Right atrium auricular region (tissue), 2 donors: Measurements from ENCODE around the gene LPGAT1. TPM values are rescaled to one million over a fixed set of nuclear protein-coding genes. Genes with fewer than 3 reads are reported as not detected.

Source experiments
- DNase-seq: peaks from one replicate; pipeline ENCODE4 v3.0.0-alpha.2; 2019; ENCODE audit warnings: low spot score
- H3K27ac ChIP-seq, 2 donors: fragments of 200-600 bp; sonication (generic); 1 replicate in 1 of 2; 2 replicates in 1 of 2; pipeline ENCODE4 v1.5.1; 2016 to 2019
- H3K27me3 ChIP-seq, 2 donors: fragments of 200-600 bp; sonication (generic); one replicate each; pipeline versions ENCODE4 v1.5.1 to v1.6.0; 2017 to 2019
- H3K36me3 ChIP-seq: fragments of 200-600 bp; sonication (generic); one replicate; pipeline ENCODE4 v1.5.1; 2016
- H3K4me1 ChIP-seq, 2 donors: fragments of 200-600 bp; sonication (generic); one replicate each; pipeline versions ENCODE4 v1.5.1 to v1.6.0; 2017 to 2019
- H3K4me3 ChIP-seq, 2 donors: fragments of 200-600 bp; sonication (generic); 1 replicate in 1 of 2; 2 replicates in 1 of 2; pipeline ENCODE4 v1.5.1; 2017 to 2019; ENCODE audit warnings: mild to moderate bottlenecking in 1 of 2, moderate library complexity in 1 of 2
- H3K9me3 ChIP-seq, 2 donors: fragments of 200-600 bp; sonication (generic); one replicate each; pipeline ENCODE4 v1.5.1; 2019
- CTCF ChIP-seq, 2 donors: fragments of 200-600 bp; sonication (generic); IDR thresholded peaks; one replicate each; pipeline ENCODE4 v1.5.1; 2019; ENCODE audit warnings: antibody characterized with exemption in 2 of 2
- total RNA-seq, 2 donors: library from RNA; depleted of rRNA; stranded (reverse); fragments of >200 nt; gene quantifications; one replicate each; pipeline ENCODE4 v1.1.0, GENCODE V29; 2016

Gene LPGAT1
- total RNA-seq, 2 donors from 2014 or later: 27.0 to 36.2 TPM

- DNase-seq: no peak
- TF ChIP-seq CTCF (IDR thresholded peaks at IDR 0.05): no peak
- H3K27me3 ChIP-seq: no peaks in the 10 kb centered on the region
Measured at GRCh38 chr1:211842518-211842917, 12.0 kb upstream of the LPGAT1 start.

GRCh38 chr1:211839106-211839505 lies 8.5 kb upstream of the LPGAT1 start:
- no peaks in the 10 kb centered on the region for H3K27me3 ChIP-seq
- TF ChIP-seq CTCF (IDR thresholded peaks at IDR 0.05): no peak

More at GRCh38 chr1:211842518-211842917, 12.0 kb upstream of the LPGAT1 start:
- no peak overlapping the region for H3K27ac ChIP-seq
- H3K36me3 ChIP-seq: no peaks in the 10 kb centered on the region
- no peaks in the 10 kb centered on the region for H3K9me3 ChIP-seq
- no peak overlapping the region for H3K4me3 ChIP-seq
- no peaks in the 10 kb centered on the region for H3K4me1 ChIP-seq

GRCh38 chr1:211833174-211833820 lies 2.7 kb upstream of the LPGAT1 start:
- Histone ChIP-seq H3K36me3 (no peaks in the 10 kb centered on the region), H3K9me3 (no peaks in the 10 kb centered on the region), H3K27me3 (no peaks in the 10 kb centered on the region), H3K4me3 (no peak overlapping the region), H3K4me1 (peaks cover 0 to 17% of the 10 kb centered on the region in 2 donors), H3K27ac (no peak overlapping the region)
- no peak for DNase-seq
- TF ChIP-seq CTCF (IDR thresholded peaks at IDR 0.05): no peak

More at GRCh38 chr1:211839106-211839505, 8.5 kb upstream of the LPGAT1 start:
- Histone ChIP-seq H3K36me3 (no peaks in the 10 kb centered on the region), H3K4me3 (no peak overlapping the region), H3K9me3 (no peaks in the 10 kb centered on the region), H3K27ac (no peak overlapping the region), H3K4me1 (no peaks in the 10 kb centered on the region)
- DNase-seq: no peak

GRCh38 chr1:211832661-211833060 lies 2.1 kb upstream of the LPGAT1 start:
- Histone ChIP-seq H3K27me3 (no peaks in the 10 kb centered on the region), H3K4me3 (no peak overlapping the region), H3K27ac (no peak overlapping the region), H3K36me3 (no peaks in the 10 kb centered on the region), H3K9me3 (no peaks in the 10 kb centered on the region), H3K4me1 (peaks cover 0 to 24% of the 10 kb centered on the region in 2 donors)
- TF ChIP-seq CTCF (IDR thresholded peaks at IDR 0.05): no peak
- no peak for DNase-seq

- no peaks in the 10 kb centered on the region for H3K36me3 ChIP-seq
- no peaks in the 10 kb centered on the region for H3K9me3 ChIP-seq
- no peak for TF ChIP-seq CTCF (IDR thresholded peaks at IDR 0.05)
- no peaks in the 10 kb centered on the region for H3K27me3 ChIP-seq
- peaks cover 0 to 31% of the 10 kb centered on the region in 2 donors for H3K4me1 ChIP-seq
- H3K4me3 ChIP-seq: no peak overlapping the region
- DNase-seq: no peak
- H3K27ac ChIP-seq: no peak overlapping the region
Measured at GRCh38 chr1:211831558-211832323, 1.2 kb upstream of the LPGAT1 start.
